ENCODE results near the gene PYGL.
A peak's percentile ranks its signal among the peaks of the same experiment; 100 is the strongest.

DNA sequence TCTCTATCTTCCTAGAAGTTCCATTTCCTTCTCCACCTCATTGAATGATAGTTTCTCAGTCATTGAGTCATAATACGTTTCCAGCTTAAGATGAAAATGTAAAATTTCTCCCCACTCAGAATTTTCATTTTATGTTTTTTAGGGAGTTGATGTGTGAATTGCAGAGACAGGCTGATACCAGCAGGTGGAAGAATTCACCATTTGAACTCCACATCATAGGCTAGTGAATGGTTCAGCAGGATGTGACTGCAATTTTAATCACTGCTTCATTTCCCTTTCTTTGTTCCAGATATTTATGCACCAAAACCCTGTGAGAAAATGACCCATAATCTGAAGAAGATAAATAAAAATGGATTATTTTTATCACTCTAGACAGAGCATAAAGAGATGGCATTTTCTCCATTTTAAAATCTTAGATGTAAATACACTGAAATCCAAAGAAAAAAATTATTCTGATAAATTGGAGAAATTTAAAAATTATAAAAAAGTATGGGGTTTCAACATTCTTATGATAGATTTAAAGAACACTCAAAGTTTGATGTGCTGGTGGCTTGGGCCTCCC lies 10.6 kb upstream of the PYGL start:
- TF ChIP-seq, protein P1, sequence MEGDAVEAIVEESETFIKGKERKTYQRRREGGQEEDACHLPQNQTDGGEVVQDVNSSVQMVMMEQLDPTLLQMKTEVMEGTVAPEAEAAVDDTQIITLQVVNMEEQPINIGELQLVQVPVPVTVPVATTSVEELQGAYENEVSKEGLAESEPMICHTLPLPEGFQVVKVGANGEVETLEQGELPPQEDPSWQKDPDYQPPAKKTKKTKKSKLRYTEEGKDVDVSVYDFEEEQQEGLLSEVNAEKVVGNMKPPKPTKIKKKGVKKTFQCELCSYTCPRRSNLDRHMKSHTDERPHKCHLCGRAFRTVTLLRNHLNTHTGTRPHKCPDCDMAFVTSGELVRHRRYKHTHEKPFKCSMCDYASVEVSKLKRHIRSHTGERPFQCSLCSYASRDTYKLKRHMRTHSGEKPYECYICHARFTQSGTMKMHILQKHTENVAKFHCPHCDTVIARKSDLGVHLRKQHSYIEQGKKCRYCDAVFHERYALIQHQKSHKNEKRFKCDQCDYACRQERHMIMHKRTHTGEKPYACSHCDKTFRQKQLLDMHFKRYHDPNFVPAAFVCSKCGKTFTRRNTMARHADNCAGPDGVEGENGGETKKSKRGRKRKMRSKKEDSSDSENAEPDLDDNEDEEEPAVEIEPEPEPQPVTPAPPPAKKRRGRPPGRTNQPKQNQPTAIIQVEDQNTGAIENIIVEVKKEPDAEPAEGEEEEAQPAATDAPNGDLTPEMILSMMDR (IDR thresholded peaks at IDR 0.05): peak; percentile 18 to 70 (median 50)
- TF ChIP-seq POLR2A (IDR thresholded peaks at IDR 0.05): no peak
- TF ChIP-seq POLR2AphosphoS5 (IDR thresholded peaks at IDR 0.05): no peak
